Ishikawa (cell line): ENCODE results near the gene SLN.

Source experiments
- CEBPB ChIP-seq: IDR thresholded peaks from 2 replicates; pipeline ENCODE4 v1.6.1; 2012
- CREB1 ChIP-seq: IDR thresholded peaks from 2 replicates; pipeline ENCODE4 v1.6.1; 2012; ENCODE audit warnings: low read depth
- EGR1 ChIP-seq: IDR thresholded peaks from 2 replicates; pipeline ENCODE4 v1.6.1; 2012
- EP300 ChIP-seq: IDR thresholded peaks from 2 replicates; pipeline ENCODE4 v1.6.1; 2012; ENCODE audit warnings: borderline replicate concordance
- FOXM1 ChIP-seq: IDR thresholded peaks from 2 replicates; pipeline ENCODE4 v1.6.1; 2012; ENCODE audit warnings: low read depth, borderline replicate concordance
- MAX ChIP-seq: IDR thresholded peaks from 2 replicates; pipeline ENCODE4 v1.6.1; 2012
- NFIC ChIP-seq: IDR thresholded peaks from 2 replicates; pipeline ENCODE4 v1.6.1; 2012
- RAD21 ChIP-seq: IDR thresholded peaks from 2 replicates; pipeline ENCODE4 v1.6.1; 2012; ENCODE audit warnings: low read depth
- REST ChIP-seq: IDR thresholded peaks from 2 replicates; pipeline ENCODE4 v1.6.1; 2012; ENCODE audit warnings: low read depth, mild to moderate bottlenecking
- TAF1 ChIP-seq: IDR thresholded peaks from 2 replicates; pipeline ENCODE4 v1.6.1; 2012; ENCODE audit warnings: low read depth, mild to moderate bottlenecking
- TCF12 ChIP-seq: IDR thresholded peaks from 2 replicates; pipeline ENCODE4 v1.6.1; 2012; ENCODE audit warnings: low read depth
- TEAD4 ChIP-seq: IDR thresholded peaks from 2 replicates; pipeline ENCODE4 v1.6.1; 2012
- USF1 ChIP-seq: IDR thresholded peaks from 2 replicates; pipeline ENCODE4 v1.6.1; 2012
- YY1 ChIP-seq: IDR thresholded peaks from 2 replicates; pipeline ENCODE4 v1.6.1; 2012; ENCODE audit warnings: low read depth
- ZBTB7A ChIP-seq: IDR thresholded peaks from 2 replicates; pipeline ENCODE4 v1.6.1; 2012; ENCODE audit warnings: low read depth

Gene SLN

GRCh38 chr11:107716884-107717532, 5.2 kb upstream of the SLN start:
- TF ChIP-seq MAX (no peak), NFIC (no peak), RAD21 (no peak), EP300 (no peak), ZBTB7A (no peak), TCF12 (no peak), FOXM1 (no peak), CEBPB (no peak), REST (no peak), EGR1 (no peak), USF1 (no peak), YY1 (no peak), CREB1 (no peak), TAF1 (no peak), TEAD4 (no peak)

- no peak for TF ChIP-seq TEAD4
- TF ChIP-seq CEBPB, result no peak
- no peak for TF ChIP-seq EP300
- no peak for TF ChIP-seq YY1
- TF ChIP-seq TCF12, result no peak
- TF ChIP-seq USF1, result no peak
- TF ChIP-seq REST, result no peak
- TF ChIP-seq TAF1, result no peak
- TF ChIP-seq EGR1, result no peak
- no peak for TF ChIP-seq NFIC
- TF ChIP-seq CREB1, result no peak
- TF ChIP-seq MAX, result no peak
- TF ChIP-seq ZBTB7A, result no peak
- no peak for TF ChIP-seq FOXM1
- no peak for TF ChIP-seq RAD21
These were observed 1.2 kb upstream of the SLN start for GRCh38 chr11:107713009-107713408.

- TF ChIP-seq RAD21 (no peak), FOXM1 (no peak), EP300 (no peak), ZBTB7A (no peak), NFIC (no peak), TEAD4 (no peak), TCF12 (no peak), USF1 (no peak), YY1 (no peak), CEBPB (no peak), TAF1 (no peak), MAX (no peak), CREB1 (no peak), EGR1 (no peak), REST (no peak)
These were observed 1.6 kb downstream of the SLN start for GRCh38 chr11:107710301-107710700.
